ENCODE measurements around the gene TMPRSS4.

DNA sequence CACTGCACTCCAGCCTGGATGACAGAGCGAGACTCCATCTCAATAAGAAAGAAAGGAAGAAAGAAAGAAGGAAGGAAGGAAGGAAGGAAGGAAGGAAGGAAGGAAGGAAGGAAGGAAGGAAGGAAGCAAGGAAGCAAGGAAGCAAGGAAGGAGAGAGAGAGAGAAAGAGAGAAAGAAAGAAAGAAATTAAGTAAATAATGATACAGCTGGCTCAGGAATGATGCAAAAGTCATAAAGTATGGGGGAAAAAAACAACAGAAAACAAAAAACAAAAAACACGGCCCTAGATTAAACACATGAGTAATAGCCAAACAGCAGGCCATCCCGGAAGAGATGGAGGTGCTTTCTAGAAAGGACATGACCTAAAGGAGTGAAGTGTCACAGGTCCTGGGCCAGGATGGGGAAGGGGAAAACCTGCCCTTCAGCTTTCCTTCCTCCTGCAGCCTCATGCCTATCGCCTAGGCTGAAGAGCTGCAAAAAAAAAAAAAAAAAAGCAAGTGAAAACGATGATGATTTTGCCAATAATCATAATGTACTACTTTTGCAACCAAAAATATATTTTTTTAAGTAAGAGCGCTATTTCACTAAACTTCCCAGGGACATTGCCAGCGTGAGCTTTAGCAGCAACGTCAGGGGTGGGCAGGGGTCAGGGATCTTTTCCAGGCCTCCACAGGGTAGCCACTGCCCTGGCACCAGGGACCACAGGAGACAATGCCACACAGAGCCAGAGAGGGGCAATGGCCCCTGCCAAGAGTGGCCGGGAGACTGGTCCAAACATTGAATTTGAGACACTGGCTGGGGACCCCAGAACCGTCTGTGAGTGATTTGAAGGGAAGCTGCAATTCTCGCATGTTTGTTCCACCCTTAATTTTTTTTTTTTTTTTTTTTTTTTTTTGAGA is 28.2 kb upstream of the TMPRSS4 start:
- TF ChIP-seq CTCF (IDR thresholded peaks at IDR 0.05; ENCODE audit: low read depth, low read length) (no peak), POLR2A (IDR thresholded peaks at IDR 0.05; ENCODE audit: extremely low read depth, insufficient read length) (no peak)
